Glutamatergic neuron (in vitro differentiated cells): ENCODE results near the gene B3GAT3. TPM values are rescaled to one million over a fixed set of nuclear protein-coding genes. Genes with fewer than 3 reads are reported as not detected.

Experiments used
- DNase-seq: peaks from one replicate; pipeline ENCODE4 v3.0.0; 2022
- H3K27ac Mint-ChIP-seq: one replicate; pipeline ENCODE4 v1.8.0; 2020; ENCODE audit warnings: mild to moderate bottlenecking, mixed read lengths, inconsistent platforms; ENCODE audit not compliant: unreplicated experiment
- H3K27me3 Mint-ChIP-seq: one replicate; pipeline ENCODE4 v1.8.0; 2020; ENCODE audit warnings: mild to moderate bottlenecking, moderate library complexity, mixed read lengths, inconsistent platforms; ENCODE audit not compliant: unreplicated experiment
- H3K36me3 Mint-ChIP-seq: one replicate; pipeline ENCODE4 v1.8.0; 2020; ENCODE audit warnings: mild to moderate bottlenecking, mixed read lengths, inconsistent platforms; ENCODE audit not compliant: unreplicated experiment
- H3K4me1 Mint-ChIP-seq: one replicate; pipeline ENCODE4 v1.8.0; 2020; ENCODE audit warnings: mild to moderate bottlenecking, low read depth, mixed read lengths, inconsistent platforms; ENCODE audit not compliant: unreplicated experiment
- H3K4me3 Mint-ChIP-seq: one replicate; pipeline ENCODE4 v1.8.0; 2020; ENCODE audit warnings: mild to moderate bottlenecking, mixed read lengths, inconsistent platforms; ENCODE audit not compliant: unreplicated experiment
- H3K9me3 Mint-ChIP-seq: one replicate; pipeline ENCODE4 v1.8.0; 2020; ENCODE audit warnings: mild to moderate bottlenecking, moderate library complexity, mixed read lengths, inconsistent platforms; ENCODE audit not compliant: unreplicated experiment
- total RNA-seq: library from RNA; stranded (reverse); fragmentation: NEBNext Ultra II Directional; extraction: Animal tissue kit (Norgen Biotek cat#: 25700); gene quantifications from one replicate; pipeline ENCODE4 v1.2.1, GENCODE V29; 2021; ENCODE audit not compliant: unreplicated experiment
- TF ChIP-seq, protein P1 (sequence below): fragments of 200-600 bp; sonication (generic); IDR thresholded peaks from one replicate; pipeline ENCODE4 v1.5.0; 2021; ENCODE audit not compliant: partially characterized antibody, unreplicated experiment

B3GAT3 gene
- total RNA-seq, 1 donor from 2014 or later, result 71.6 TPM

DNA sequence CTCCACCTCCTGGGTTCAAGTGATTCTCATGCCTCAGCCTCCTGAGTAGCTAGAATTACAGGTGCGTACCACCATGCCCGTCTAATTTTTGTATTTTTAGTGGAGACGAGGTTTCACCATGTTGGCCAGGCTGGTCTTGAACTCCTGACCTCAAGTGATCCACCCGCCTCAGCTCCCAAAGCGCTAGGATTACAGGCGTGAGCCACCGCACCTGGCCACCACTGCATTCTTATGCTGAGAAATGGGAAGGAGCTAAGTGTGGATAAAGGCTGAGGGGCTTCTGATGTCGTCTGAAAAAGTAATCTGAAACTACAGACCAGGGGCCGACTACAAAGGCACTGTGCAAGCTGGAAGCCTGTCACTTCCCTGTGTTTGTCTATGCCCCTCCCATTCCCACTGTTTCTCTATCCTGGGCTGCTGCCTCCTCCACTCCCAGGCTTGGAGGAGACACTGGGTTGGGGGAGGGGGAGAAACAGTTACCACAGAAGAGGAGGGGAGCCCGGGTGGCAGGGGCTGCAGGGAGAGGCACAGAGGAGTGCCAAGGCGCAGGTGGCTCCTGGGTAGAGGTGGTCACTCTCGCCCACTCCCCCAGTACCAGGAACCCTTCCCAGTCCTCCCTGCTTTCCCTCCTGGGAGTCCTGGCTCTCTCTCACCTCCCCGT is 17.2 kb downstream of the B3GAT3 start:
- H3K4me1 Mint-ChIP-seq, result peaks cover 12% of the 10 kb centered on the region
- peaks cover 20% of the 10 kb centered on the region for H3K9me3 Mint-ChIP-seq
- DNase-seq, result no peak
- H3K4me3 Mint-ChIP-seq, result no peak overlapping the region
- H3K36me3 Mint-ChIP-seq, result peaks cover 8% of the 10 kb centered on the region
- TF ChIP-seq, protein P1, sequence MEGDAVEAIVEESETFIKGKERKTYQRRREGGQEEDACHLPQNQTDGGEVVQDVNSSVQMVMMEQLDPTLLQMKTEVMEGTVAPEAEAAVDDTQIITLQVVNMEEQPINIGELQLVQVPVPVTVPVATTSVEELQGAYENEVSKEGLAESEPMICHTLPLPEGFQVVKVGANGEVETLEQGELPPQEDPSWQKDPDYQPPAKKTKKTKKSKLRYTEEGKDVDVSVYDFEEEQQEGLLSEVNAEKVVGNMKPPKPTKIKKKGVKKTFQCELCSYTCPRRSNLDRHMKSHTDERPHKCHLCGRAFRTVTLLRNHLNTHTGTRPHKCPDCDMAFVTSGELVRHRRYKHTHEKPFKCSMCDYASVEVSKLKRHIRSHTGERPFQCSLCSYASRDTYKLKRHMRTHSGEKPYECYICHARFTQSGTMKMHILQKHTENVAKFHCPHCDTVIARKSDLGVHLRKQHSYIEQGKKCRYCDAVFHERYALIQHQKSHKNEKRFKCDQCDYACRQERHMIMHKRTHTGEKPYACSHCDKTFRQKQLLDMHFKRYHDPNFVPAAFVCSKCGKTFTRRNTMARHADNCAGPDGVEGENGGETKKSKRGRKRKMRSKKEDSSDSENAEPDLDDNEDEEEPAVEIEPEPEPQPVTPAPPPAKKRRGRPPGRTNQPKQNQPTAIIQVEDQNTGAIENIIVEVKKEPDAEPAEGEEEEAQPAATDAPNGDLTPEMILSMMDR, result no peak
- H3K27me3 Mint-ChIP-seq, result peaks cover 21% of the 10 kb centered on the region
- H3K27ac Mint-ChIP-seq, result no peak overlapping the region

DNA sequence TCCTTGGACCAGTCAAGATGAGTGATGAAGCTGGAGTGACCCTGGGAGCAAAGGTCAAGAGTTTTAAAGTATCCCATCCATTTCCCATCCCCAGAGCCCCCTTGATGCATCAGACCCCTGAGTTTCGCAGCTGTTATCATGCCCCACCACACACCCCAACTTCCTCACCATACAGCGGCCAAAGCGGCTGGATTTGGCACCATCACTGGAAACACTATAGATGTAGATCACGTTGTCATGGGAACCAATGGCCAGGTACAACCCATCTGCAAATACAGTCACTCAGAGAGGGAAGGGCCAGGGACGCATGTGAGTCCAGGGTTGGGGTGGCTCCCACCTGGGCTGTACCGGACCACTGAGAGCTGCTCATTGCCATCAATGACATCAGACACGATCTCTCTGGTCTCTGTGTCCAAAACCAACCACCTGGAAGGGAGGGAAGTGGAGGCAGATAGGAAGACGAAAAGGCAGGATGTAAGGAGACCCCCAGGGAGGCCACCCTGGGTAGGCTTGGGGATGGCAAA is 17.9 kb downstream of the B3GAT3 start:
- Mint-ChIP-seq H3K4me1 (peaks cover 18% of the 10 kb centered on the region), H3K9me3 (peaks cover 25% of the 10 kb centered on the region), H3K36me3 (peaks cover 8% of the 10 kb centered on the region), H3K27me3 (peaks cover 25% of the 10 kb centered on the region), H3K27ac (peak overlapping the region; percentile 85), H3K4me3 (peak overlapping the region; percentile 86)
- DNase-seq, result no peak
- TF ChIP-seq, protein P1, result no peak

DNA sequence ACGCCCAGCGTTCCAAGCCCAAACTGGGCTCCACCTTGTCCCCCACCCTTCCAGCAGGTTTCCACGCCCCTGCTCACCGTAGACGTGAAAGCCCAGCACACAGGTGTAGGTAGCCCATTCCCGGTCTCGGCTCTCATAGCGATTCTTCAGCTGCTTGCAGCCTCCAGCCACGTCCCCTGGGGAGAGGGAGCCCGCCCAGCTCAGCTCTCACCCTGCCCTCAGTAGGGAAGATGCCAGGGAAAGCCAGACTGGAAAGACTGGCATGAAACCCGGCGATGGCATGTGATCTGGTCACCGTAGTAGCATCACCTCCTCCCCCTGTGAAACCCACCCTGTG is 18.7 kb downstream of the B3GAT3 start:
- Mint-ChIP-seq H3K9me3 (peaks cover 29% of the 10 kb centered on the region), H3K27me3 (peaks cover 27% of the 10 kb centered on the region), H3K4me1 (peaks cover 23% of the 10 kb centered on the region), H3K36me3 (peaks cover 8% of the 10 kb centered on the region), H3K27ac (peak overlapping the region; percentile 85), H3K4me3 (peak overlapping the region; percentile 86)
- TF ChIP-seq, protein P1, result no peak
- DNase-seq, result no peak

DNA sequence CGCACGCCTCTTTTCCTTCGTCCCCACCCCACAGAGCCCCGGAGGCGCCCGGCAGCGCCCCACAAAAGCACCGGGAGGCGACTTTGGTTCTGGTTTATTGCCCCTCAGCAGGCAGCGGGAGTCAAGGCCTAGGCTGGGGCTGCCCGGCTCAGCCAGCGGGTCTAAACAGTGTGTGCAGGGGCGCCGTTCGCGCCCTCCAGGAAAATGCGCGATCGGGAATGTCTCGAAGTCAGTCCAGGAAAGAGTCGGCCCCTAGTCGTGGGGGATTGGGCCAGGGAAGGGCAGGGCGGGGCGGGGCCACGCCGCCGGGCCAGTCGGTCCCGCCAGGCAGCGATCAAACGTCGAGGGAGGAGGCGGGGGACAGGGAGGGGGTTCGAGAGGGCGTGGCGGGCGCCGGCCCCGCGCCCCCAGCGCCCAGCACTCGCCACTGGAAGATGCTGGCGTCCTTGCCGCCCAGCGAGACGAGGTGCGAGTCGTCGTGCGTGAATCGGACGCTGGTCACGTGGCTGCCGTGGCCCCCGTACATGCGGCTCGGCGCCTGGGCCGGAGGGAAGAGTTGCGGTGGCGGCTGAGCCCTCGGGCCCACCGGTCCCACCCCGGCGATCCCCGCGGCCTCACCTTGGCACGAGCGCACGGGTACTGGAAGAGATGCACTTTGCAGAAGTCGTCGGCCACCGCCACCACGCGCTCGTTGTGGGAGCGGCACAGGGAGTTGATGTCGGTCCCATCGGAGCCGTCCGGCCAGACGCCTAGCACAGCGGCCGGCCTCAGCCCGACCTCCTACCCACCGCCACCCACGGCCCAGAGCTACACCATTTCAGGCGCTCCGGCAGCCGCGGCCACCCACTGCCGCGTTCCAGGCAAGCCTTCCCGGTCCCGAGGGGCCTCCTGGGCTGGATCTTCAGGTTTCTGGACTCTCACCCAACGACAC is 19.4 kb downstream of the B3GAT3 start:
- peaks cover 23% of the 10 kb centered on the region for H3K4me1 Mint-ChIP-seq
- H3K36me3 Mint-ChIP-seq, result peaks cover 8% of the 10 kb centered on the region
- TF ChIP-seq, protein P1, result peak; percentile 23
- H3K27ac Mint-ChIP-seq, result peak overlapping the region; percentile 86
- peaks cover 29% of the 10 kb centered on the region for H3K9me3 Mint-ChIP-seq
- H3K27me3 Mint-ChIP-seq, result peaks cover 27% of the 10 kb centered on the region
- peak; percentile 66 for DNase-seq
- peak overlapping the region; percentile 99 for H3K4me3 Mint-ChIP-seq
